Transverse colon (tissue), 4 donors: Measurements from ENCODE around the gene MALL.
"Not testable (repeated sequence)": the region's sequence is repeated elsewhere in the genome, so short reads cannot be mapped to it uniquely, and the experiment has no call there.

Experiments used
- EP300 ChIP-seq: sonication (generic); formaldehyde crosslinking; IDR thresholded peaks from one replicate; pipeline ENCODE4 v1.6.1; 2017; ENCODE audit warnings: antibody characterized with exemption, low read depth
- POLR2AphosphoS5 ChIP-seq, 3 donors: sonication (generic); formaldehyde crosslinking; IDR thresholded peaks; one replicate each; pipeline ENCODE4 v1.6.1; 2016; ENCODE audit warnings: antibody characterized with exemption in 3 of 3
- TF ChIP-seq, protein P1 (sequence below), 5 experiments: fragments of 200-600 bp in 3 of 5; fragments of 450-650 bp in 2 of 5; sonication (generic) in 3 of 5; IDR thresholded peaks; 1 replicate in 2 of 5; 2 replicates in 3 of 5; pipeline ENCODE4 v1.5.1; 2016 to 2017; ENCODE audit warnings: antibody characterized with exemption in 5 of 5, inconsistent platforms in 3 of 5, mild to moderate bottlenecking in 2 of 5, moderate library complexity in 1 of 5

DNA sequence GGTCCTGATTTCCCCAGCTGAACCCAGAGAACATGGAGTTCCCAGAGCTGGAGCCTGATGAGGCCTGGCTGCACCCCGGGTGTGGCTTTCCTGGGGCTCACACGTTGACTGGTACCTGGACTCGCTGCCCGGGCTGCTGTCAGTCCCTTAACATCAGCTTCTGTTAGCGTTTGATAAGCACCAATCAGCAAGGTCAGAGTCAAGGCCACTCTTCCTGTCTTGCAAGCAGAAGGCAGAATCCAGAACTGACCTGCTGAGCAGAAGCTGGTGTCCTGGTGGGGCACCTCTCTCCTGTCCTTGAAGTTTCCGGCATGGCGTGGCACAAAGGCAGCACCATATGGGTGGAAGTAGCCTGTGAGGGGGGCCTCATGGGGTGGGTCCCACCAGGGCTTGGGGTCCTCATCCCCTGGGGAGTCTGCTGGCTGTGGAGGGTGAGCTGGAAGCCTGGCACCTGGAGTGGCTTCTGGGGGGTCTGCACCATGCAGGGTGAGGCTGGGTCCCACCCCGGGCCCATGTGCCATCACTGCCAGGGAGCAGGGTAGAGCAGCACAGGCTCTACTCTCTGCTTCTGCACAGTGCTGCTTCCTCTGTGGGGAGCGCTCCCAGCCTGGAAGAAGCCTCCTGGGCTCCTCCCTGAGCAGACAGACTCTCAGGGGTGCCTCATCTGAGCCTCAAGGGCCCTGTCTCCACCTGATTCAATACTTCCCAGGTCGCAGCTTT, 73.5 kb downstream of the MALL start:
- TF ChIP-seq, protein P1, sequence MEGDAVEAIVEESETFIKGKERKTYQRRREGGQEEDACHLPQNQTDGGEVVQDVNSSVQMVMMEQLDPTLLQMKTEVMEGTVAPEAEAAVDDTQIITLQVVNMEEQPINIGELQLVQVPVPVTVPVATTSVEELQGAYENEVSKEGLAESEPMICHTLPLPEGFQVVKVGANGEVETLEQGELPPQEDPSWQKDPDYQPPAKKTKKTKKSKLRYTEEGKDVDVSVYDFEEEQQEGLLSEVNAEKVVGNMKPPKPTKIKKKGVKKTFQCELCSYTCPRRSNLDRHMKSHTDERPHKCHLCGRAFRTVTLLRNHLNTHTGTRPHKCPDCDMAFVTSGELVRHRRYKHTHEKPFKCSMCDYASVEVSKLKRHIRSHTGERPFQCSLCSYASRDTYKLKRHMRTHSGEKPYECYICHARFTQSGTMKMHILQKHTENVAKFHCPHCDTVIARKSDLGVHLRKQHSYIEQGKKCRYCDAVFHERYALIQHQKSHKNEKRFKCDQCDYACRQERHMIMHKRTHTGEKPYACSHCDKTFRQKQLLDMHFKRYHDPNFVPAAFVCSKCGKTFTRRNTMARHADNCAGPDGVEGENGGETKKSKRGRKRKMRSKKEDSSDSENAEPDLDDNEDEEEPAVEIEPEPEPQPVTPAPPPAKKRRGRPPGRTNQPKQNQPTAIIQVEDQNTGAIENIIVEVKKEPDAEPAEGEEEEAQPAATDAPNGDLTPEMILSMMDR (IDR thresholded peaks at IDR 0.05) = not testable (repeated sequence)
- TF ChIP-seq POLR2AphosphoS5 (IDR thresholded peaks at IDR 0.05); EP300: not testable (repeated sequence)
